Upper lobe of right lung (tissue), 1 donor: ENCODE measurements around the gene PRDX5. TPM values are rescaled to one million over a fixed set of nuclear protein-coding genes. Genes with fewer than 3 reads are reported as not detected.

Experiments
- ATAC-seq: fragments of 200-7000 bp; cut with Tn5 transposase; one replicate; pipeline ENCODE4 v1.9.1; 2020; ENCODE audit warnings: mild to moderate bottlenecking, moderate library complexity
- DNase-seq: peaks from one replicate; pipeline ENCODE4 v3.0.0-alpha.2; 2020
- H3K27ac ChIP-seq: fragments of 200-600 bp; one replicate; pipeline ENCODE4 v1.8.0; 2022
- H3K27me3 ChIP-seq: fragments of 200-600 bp; one replicate; pipeline ENCODE4 v1.8.0; 2022; ENCODE audit warnings: mild to moderate bottlenecking
- H3K36me3 ChIP-seq: fragments of 200-600 bp; one replicate; pipeline ENCODE4 v1.8.0; 2022
- H3K4me1 ChIP-seq: fragments of 200-600 bp; one replicate; pipeline ENCODE4 v1.8.0; 2022
- H3K4me3 ChIP-seq: fragments of 200-600 bp; one replicate; pipeline ENCODE4 v1.8.0; 2022; ENCODE audit warnings: mild to moderate bottlenecking
- H3K9me3 ChIP-seq: fragments of 200-600 bp; one replicate; pipeline ENCODE4 v1.8.0; 2022
- intact Hi-C: fragments of 100-400 bp; cut with DNase I; formaldehyde crosslinking; loops from one replicate; pipeline ENCODE4 v1.11.0; 2022
- total RNA-seq: library from RNA; stranded (reverse); fragmentation: NEBNext Ultra II Directional; extraction: Animal tissue kit (Norgen Biotek cat#: 25700); gene quantifications from one replicate; pipeline ENCODE4 v1.2.1, GENCODE V29; 2021
- TF ChIP-seq, protein P1 (sequence below): fragments of 200-600 bp; IDR thresholded peaks from one replicate; pipeline ENCODE4 v1.8.0; 2022; ENCODE audit warnings: antibody characterized with exemption
- donor health status: DM: no; HTN: yes; CAD: no; lungs with severe emphysema.

The PRDX5 gene
- total RNA-seq, 1 donor from 2014 or later = 176 TPM

DNA sequence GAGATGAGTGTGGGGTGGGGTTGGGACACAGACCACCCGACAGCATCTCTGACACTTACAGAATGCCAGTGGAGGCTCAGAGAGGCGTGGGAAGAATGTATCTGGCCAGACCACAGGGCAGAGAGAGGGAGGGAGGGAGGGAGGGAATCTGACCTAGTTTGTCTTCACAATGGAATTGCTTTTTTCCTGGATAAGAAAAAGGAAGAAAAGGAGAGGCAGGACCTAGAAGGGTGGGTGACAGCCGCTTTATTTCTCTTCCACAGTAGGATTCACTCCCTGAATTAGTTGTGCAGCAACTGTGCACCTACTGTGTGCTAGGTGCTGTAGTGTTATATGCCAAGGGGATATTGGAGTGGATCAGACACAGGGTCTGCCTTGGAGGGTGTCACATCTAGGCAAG lies 23.1 kb upstream of the PRDX5 start:
- Histone ChIP-seq H3K27me3 (peaks cover 79% of the 10 kb centered on the region), H3K4me3 (no peak overlapping the region), H3K27ac (no peak overlapping the region), H3K36me3 (no peaks in the 10 kb centered on the region), H3K4me1 (peaks cover 9% of the 10 kb centered on the region), H3K9me3 (no peaks in the 10 kb centered on the region)
- TF ChIP-seq, protein P1, sequence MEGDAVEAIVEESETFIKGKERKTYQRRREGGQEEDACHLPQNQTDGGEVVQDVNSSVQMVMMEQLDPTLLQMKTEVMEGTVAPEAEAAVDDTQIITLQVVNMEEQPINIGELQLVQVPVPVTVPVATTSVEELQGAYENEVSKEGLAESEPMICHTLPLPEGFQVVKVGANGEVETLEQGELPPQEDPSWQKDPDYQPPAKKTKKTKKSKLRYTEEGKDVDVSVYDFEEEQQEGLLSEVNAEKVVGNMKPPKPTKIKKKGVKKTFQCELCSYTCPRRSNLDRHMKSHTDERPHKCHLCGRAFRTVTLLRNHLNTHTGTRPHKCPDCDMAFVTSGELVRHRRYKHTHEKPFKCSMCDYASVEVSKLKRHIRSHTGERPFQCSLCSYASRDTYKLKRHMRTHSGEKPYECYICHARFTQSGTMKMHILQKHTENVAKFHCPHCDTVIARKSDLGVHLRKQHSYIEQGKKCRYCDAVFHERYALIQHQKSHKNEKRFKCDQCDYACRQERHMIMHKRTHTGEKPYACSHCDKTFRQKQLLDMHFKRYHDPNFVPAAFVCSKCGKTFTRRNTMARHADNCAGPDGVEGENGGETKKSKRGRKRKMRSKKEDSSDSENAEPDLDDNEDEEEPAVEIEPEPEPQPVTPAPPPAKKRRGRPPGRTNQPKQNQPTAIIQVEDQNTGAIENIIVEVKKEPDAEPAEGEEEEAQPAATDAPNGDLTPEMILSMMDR = no peak
- no peak for ATAC-seq
- intact Hi-C loops = no loop called here
- DNase-seq = no peak

DNA sequence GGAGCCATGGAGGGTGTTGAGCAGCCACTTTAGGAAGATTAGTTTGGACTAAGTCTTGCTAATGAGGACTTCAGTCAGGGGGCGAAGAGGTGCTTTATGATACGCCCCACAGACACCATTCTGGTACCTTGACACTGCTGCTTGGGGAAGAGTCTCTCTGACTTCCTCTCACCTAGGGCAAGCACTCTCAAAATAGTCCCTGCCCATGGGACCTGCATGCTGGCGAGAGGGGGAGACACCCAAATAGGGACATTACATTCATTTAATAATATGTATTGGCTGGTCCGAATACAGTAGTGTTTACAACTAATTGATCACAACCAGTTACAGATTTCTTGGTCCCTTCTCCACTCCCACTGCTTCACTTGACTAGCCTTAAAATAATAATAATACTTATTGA lies 22.2 kb upstream of the PRDX5 start:
- DNase-seq (no peak), ATAC-seq (no peak)
- no peak overlapping the region for H3K4me3 ChIP-seq
- intact Hi-C loops = no loop called here
- H3K9me3 ChIP-seq = no peaks in the 10 kb centered on the region
- no peaks in the 10 kb centered on the region for H3K36me3 ChIP-seq
- TF ChIP-seq, protein P1 = no peak
- no peak overlapping the region for H3K27ac ChIP-seq
- peaks cover 19% of the 10 kb centered on the region for H3K4me1 ChIP-seq
- H3K27me3 ChIP-seq = peaks cover 85% of the 10 kb centered on the region

DNA sequence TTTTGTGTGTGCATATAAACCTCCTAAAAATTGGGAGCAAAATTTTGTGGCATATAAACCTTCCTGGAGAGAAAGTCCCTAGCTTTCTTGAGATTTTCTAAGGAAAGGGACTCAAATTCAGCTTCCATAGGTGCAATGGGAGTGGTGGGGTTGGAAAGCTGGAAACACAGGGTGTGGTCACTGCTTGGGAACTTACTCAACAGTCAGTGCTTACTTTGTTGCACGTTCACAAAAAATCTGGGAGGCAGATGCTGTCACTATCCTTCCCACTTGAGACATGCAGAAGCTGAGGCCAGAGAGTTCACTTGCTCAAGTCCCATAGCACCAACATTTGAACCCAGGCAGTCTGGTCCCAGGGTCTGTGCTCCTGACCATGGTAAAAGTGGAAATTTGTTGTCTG lies 21.7 kb upstream of the PRDX5 start:
- DNase-seq (no peak), ATAC-seq (no peak)
- intact Hi-C loops = no loop called here
- peaks cover 19% of the 10 kb centered on the region for H3K4me1 ChIP-seq
- H3K27ac ChIP-seq = no peak overlapping the region
- TF ChIP-seq, protein P1 = no peak
- H3K4me3 ChIP-seq = no peak overlapping the region
- peaks cover 81% of the 10 kb centered on the region for H3K27me3 ChIP-seq
- no peaks in the 10 kb centered on the region for H3K9me3 ChIP-seq
- H3K36me3 ChIP-seq = no peaks in the 10 kb centered on the region

DNA sequence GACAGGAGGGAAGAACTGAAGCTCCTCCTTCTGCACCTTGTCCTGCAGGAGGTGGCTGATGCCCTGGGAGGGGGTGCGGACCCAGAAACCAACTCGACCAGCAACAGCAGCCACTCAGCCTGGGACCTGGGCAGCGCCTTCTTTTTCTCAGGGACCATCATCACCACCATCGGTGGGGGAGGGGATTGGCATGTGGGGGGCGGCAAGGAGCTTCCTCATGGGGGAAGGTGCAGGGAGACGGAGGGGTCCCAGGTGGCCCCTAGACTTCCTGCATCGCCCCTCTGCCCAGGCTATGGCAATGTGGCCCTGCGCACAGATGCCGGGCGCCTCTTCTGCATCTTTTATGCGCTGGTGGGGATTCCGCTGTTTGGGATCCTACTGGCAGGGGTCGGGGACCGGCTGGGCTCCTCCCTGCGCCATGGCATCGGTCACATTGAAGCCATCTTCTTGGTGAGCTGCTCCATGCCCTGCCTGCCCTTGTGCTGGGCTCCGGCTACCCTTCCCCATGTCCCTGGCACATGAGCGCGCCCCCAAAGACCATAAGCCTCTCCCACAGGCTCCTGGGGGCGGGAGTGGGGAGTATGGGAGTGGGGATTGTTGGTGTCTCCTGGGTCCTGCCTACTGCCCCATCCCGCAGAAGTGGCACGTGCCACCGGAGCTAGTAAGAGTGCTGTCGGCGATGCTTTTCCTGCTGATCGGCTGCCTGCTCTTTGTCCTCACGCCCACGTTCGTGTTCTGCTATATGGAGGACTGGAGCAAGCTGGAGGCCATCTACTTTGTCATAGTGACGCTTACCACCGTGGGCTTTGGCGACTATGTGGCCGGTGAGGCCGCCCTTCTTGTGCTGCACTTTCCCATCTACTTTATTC lies 20.9 kb upstream of the PRDX5 start:
- TF ChIP-seq, protein P1 = no peak
- H3K27me3 ChIP-seq = peaks cover 73% of the 10 kb centered on the region
- intact Hi-C loops = no loop called here
- no peak for ATAC-seq
- H3K27ac ChIP-seq = no peak overlapping the region
- no peaks in the 10 kb centered on the region for H3K9me3 ChIP-seq
- H3K36me3 ChIP-seq = no peaks in the 10 kb centered on the region
- H3K4me3 ChIP-seq = no peak overlapping the region
- H3K4me1 ChIP-seq = peaks cover 19% of the 10 kb centered on the region
- DNase-seq = no peak

DNA sequence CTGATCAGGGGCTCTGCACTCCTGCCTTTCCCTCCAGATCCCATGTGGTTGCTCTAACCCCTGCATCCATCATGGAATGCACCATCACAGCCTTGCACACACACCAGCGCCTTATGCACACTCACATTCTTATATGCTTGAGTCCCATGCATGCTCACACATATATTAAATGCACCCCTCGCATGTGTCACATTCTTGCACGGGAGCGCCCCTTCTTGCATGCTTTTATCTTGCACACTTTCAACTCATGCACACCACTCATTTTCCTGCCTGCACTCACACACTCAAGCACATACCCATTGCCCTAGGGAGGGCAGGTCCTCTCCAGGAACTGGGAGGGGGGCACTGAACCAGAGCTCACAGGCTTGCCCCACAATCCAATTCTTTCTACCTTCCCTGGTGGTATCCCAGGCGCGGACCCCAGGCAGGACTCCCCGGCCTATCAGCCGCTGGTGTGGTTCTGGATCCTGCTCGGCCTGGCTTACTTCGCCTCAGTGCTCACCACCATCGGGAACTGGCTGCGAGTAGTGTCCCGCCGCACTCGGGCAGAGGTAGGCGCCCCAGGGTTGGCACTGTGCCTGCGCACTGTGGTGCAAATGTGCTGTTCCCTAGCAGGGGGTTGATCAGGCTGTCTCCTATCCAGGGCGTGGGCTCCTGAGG lies 20.1 kb upstream of the PRDX5 start:
- Histone ChIP-seq H3K27ac (no peak overlapping the region), H3K27me3 (peaks cover 65% of the 10 kb centered on the region), H3K36me3 (no peaks in the 10 kb centered on the region), H3K4me1 (peaks cover 19% of the 10 kb centered on the region), H3K4me3 (no peak overlapping the region), H3K9me3 (no peaks in the 10 kb centered on the region)
- intact Hi-C loops = no loop called here
- ATAC-seq (no peak), DNase-seq (no peak)
- TF ChIP-seq, protein P1 = no peak
